Measurements from ENCODE around the gene ATG2A.

GRCh38 chr11:64855596-64856304 lies 61.3 kb downstream of the ATG2A start:
- TF ChIP-seq CTCF (IDR thresholded peaks at IDR 0.05; ENCODE audit: insufficient read depth, low read depth, low read length) (no peak), EZH2 (IDR thresholded peaks at IDR 0.05; ENCODE audit: insufficient read depth, low read length) (no peak)

All from astrocyte (in vitro differentiated cells and primary cell).